GM20000 (cell line): ENCODE results near the gene HEMGN.

ENCODE experiments used
- DNase-seq: peaks from one replicate; pipeline ENCODE4 v3.0.0; 2012; ENCODE audit warnings: low spot score
- CTCF ChIP-seq: IDR thresholded peaks from 2 replicates; pipeline ENCODE4 v1.5.1; 2012; ENCODE audit warnings: mild to moderate bottlenecking, control low read depth; ENCODE audit errors: extremely low read depth, missing control alignments

Gene HEMGN

GRCh38 chr9:97908705-97909104, 29.3 kb downstream of the HEMGN start:
- DNase-seq: no peak
- TF ChIP-seq CTCF: no peak

- no peak for TF ChIP-seq CTCF
- DNase-seq: no peak
These were observed 30.3 kb downstream of the HEMGN start for GRCh38 chr9:97907632-97908031.

GRCh38 chr9:97907046-97907445, 30.9 kb downstream of the HEMGN start:
- no peak for DNase-seq
- TF ChIP-seq CTCF: no peak

- no peak for DNase-seq
- no peak for TF ChIP-seq CTCF
These were observed 31.6 kb downstream of the HEMGN start for GRCh38 chr9:97906236-97906831.

GRCh38 chr9:97905228-97905627, 32.7 kb downstream of the HEMGN start:
- TF ChIP-seq CTCF: no peak
- no peak for DNase-seq

GRCh38 chr9:97904725-97905124, 33.2 kb downstream of the HEMGN start:
- no peak for TF ChIP-seq CTCF
- no peak for DNase-seq

- no peak for TF ChIP-seq CTCF
These were observed 34.8 kb downstream of the HEMGN start for GRCh38 chr9:97903177-97903576.

More at GRCh38 chr9:97903177-97903576, 34.8 kb downstream of the HEMGN start:
- no peak for DNase-seq
